Adipocyte (in vitro differentiated cells): Measurements from ENCODE around the gene ST3GAL2.

Experiments used
- DNase-seq: peaks from one replicate; pipeline ENCODE4 v3.0.0-alpha.2; 2015; ENCODE audit warnings: low read depth
- H3K27me3 ChIP-seq: replicated peaks from 2 replicates; pipeline ENCODE4 v1.7.0; 2013; ENCODE audit warnings: mild to moderate bottlenecking, low read length, moderate library complexity; ENCODE audit not compliant: control insufficient read depth, insufficient read depth
- H3K36me3 ChIP-seq: 2 replicates; pipeline ENCODE4 v1.7.0; 2013; ENCODE audit warnings: low read length, mild to moderate bottlenecking, moderate library complexity; ENCODE audit not compliant: control insufficient read depth, insufficient read depth, severe bottlenecking
- H3K4me1 ChIP-seq: 2 replicates; pipeline ENCODE4 v1.7.0; 2013; ENCODE audit warnings: mild to moderate bottlenecking, low read length, moderate library complexity; ENCODE audit not compliant: control insufficient read depth, insufficient read depth
- H3K4me3 ChIP-seq: 2 replicates; pipeline ENCODE4 v1.7.0; 2013; ENCODE audit warnings: mild to moderate bottlenecking, low read length, moderate library complexity
- H3K9ac ChIP-seq: 2 replicates; pipeline ENCODE4 v1.7.0; 2013; ENCODE audit warnings: mild to moderate bottlenecking, low read length, moderate library complexity
- H3K9me3 ChIP-seq: 2 replicates; pipeline ENCODE4 v1.7.0; 2013; ENCODE audit warnings: mild to moderate bottlenecking, low read length, moderate library complexity; ENCODE audit not compliant: control insufficient read depth

Gene ST3GAL2

GRCh38 chr16:70432723-70433457 is 6.0 kb downstream of the ST3GAL2 start:
- H3K9ac ChIP-seq: no peak overlapping the region
- peaks cover 52% of the 10 kb centered on the region for H3K4me1 ChIP-seq
- peak; percentile 55 for DNase-seq

GRCh38 chr16:70432356-70432722 is 6.6 kb downstream of the ST3GAL2 start:
- H3K36me3 ChIP-seq: no peaks in the 10 kb centered on the region
- no peaks in the 10 kb centered on the region for H3K9me3 ChIP-seq
- H3K4me3 ChIP-seq: no peak overlapping the region
- DNase-seq: no peak
- peaks cover 52% of the 10 kb centered on the region for H3K4me1 ChIP-seq
- no peak overlapping the region for H3K9ac ChIP-seq
- H3K27me3 ChIP-seq: no peaks in the 10 kb centered on the region

More at GRCh38 chr16:70432723-70433457, 6.0 kb downstream of the ST3GAL2 start:
- Histone ChIP-seq H3K27me3 (no peaks in the 10 kb centered on the region), H3K36me3 (no peaks in the 10 kb centered on the region), H3K9me3 (no peaks in the 10 kb centered on the region), H3K4me3 (no peak overlapping the region)

GRCh38 chr16:70430667-70431536 is 8.0 kb downstream of the ST3GAL2 start:
- Histone ChIP-seq H3K4me3 (no peak overlapping the region), H3K27me3 (no peaks in the 10 kb centered on the region), H3K9ac (no peak overlapping the region), H3K36me3 (no peaks in the 10 kb centered on the region), H3K9me3 (no peaks in the 10 kb centered on the region), H3K4me1 (peaks cover 48% of the 10 kb centered on the region)
- no peak for DNase-seq

- Histone ChIP-seq H3K36me3 (no peaks in the 10 kb centered on the region), H3K9me3 (no peaks in the 10 kb centered on the region), H3K4me1 (peaks cover 48% of the 10 kb centered on the region), H3K9ac (no peak overlapping the region), H3K4me3 (no peak overlapping the region), H3K27me3 (no peaks in the 10 kb centered on the region)
- no peak for DNase-seq
Measured at GRCh38 chr16:70429888-70430666, 8.8 kb downstream of the ST3GAL2 start.

GRCh38 chr16:70428178-70428998 is 10.5 kb downstream of the ST3GAL2 start:
- Histone ChIP-seq H3K36me3 (no peaks in the 10 kb centered on the region), H3K4me1 (peaks cover 41% of the 10 kb centered on the region), H3K9me3 (no peaks in the 10 kb centered on the region), H3K4me3 (peak overlapping the region; percentile 12), H3K9ac (peak overlapping the region; percentile 15), H3K27me3 (no peaks in the 10 kb centered on the region)
- peak; percentile 89 for DNase-seq

- Histone ChIP-seq H3K9ac (no peak overlapping the region), H3K4me3 (no peak overlapping the region), H3K27me3 (no peaks in the 10 kb centered on the region)
Measured at GRCh38 chr16:70427786-70428177, 11.1 kb downstream of the ST3GAL2 start.

GRCh38 chr16:70422543-70422942 is 16.4 kb downstream of the ST3GAL2 start:
- H3K4me3 ChIP-seq: no peak overlapping the region
- no peaks in the 10 kb centered on the region for H3K36me3 ChIP-seq
- DNase-seq: no peak
- no peak overlapping the region for H3K9ac ChIP-seq
- peaks cover 2% of the 10 kb centered on the region for H3K4me1 ChIP-seq
- H3K27me3 ChIP-seq: no peaks in the 10 kb centered on the region
- no peaks in the 10 kb centered on the region for H3K9me3 ChIP-seq

More at GRCh38 chr16:70427786-70428177, 11.1 kb downstream of the ST3GAL2 start:
- Histone ChIP-seq H3K9me3 (no peaks in the 10 kb centered on the region), H3K4me1 (peaks cover 35% of the 10 kb centered on the region), H3K36me3 (no peaks in the 10 kb centered on the region)
- no peak for DNase-seq

- H3K36me3 ChIP-seq: no peaks in the 10 kb centered on the region
- DNase-seq: no peak
- no peaks in the 10 kb centered on the region for H3K9me3 ChIP-seq
- no peaks in the 10 kb centered on the region for H3K27me3 ChIP-seq
- no peak overlapping the region for H3K4me3 ChIP-seq
- H3K4me1 ChIP-seq: no peaks in the 10 kb centered on the region
- no peak overlapping the region for H3K9ac ChIP-seq
Measured at GRCh38 chr16:70421473-70422311, 17.2 kb downstream of the ST3GAL2 start.

- no peaks in the 10 kb centered on the region for H3K9me3 ChIP-seq
- no peaks in the 10 kb centered on the region for H3K27me3 ChIP-seq
- H3K36me3 ChIP-seq: no peaks in the 10 kb centered on the region
- H3K4me3 ChIP-seq: no peak overlapping the region
- H3K4me1 ChIP-seq: no peaks in the 10 kb centered on the region
- no peak for DNase-seq
- no peak overlapping the region for H3K9ac ChIP-seq
Measured at GRCh38 chr16:70421014-70421413, 17.9 kb downstream of the ST3GAL2 start.
